Suprapubic skin (tissue), 4 donors: ENCODE measurements around the gene NEGR1.

Experiments used
- EP300 ChIP-seq: sonication (generic); formaldehyde crosslinking; IDR thresholded peaks from one replicate; pipeline ENCODE4 v1.6.1; 2017; ENCODE audit warnings: antibody characterized with exemption
- POLR2AphosphoS5 ChIP-seq, 3 donors: sonication (generic); formaldehyde crosslinking; IDR thresholded peaks; one replicate each; pipeline ENCODE4 v1.6.1; 2017; ENCODE audit warnings: antibody characterized with exemption in 3 of 3
- TF ChIP-seq, protein P1 (sequence below), 2 donors: fragments of 200-600 bp in 1 of 2; fragments of 450-650 bp in 1 of 2; sonication (generic) in 1 of 2; IDR thresholded peaks; one replicate each; pipeline ENCODE4 v1.5.1; 2016 to 2019; ENCODE audit warnings: antibody characterized with exemption in 2 of 2, mild to moderate bottlenecking in 1 of 2, moderate library complexity in 1 of 2

DNA sequence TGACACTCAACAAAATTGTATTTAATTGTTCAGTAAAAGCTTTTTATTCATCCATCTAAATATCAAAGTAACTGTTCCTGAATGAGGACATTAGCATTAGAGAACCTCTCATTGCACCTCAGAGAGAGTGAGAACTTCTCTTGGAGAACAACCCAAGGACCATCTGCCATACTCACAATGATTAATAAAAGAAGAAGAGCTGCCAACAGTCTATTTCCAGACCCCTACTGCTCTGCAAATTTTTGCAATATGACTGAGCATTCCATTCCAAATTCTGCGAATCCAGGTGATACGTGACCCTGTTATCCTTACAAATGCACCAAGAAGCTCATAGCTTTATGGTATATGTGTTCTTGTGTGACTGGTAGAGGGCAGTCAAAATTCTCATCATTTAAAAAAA, 422.5 kb downstream of the NEGR1 start:
- TF ChIP-seq, protein P1, sequence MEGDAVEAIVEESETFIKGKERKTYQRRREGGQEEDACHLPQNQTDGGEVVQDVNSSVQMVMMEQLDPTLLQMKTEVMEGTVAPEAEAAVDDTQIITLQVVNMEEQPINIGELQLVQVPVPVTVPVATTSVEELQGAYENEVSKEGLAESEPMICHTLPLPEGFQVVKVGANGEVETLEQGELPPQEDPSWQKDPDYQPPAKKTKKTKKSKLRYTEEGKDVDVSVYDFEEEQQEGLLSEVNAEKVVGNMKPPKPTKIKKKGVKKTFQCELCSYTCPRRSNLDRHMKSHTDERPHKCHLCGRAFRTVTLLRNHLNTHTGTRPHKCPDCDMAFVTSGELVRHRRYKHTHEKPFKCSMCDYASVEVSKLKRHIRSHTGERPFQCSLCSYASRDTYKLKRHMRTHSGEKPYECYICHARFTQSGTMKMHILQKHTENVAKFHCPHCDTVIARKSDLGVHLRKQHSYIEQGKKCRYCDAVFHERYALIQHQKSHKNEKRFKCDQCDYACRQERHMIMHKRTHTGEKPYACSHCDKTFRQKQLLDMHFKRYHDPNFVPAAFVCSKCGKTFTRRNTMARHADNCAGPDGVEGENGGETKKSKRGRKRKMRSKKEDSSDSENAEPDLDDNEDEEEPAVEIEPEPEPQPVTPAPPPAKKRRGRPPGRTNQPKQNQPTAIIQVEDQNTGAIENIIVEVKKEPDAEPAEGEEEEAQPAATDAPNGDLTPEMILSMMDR (IDR thresholded peaks at IDR 0.05): no peak
- TF ChIP-seq POLR2AphosphoS5 (IDR thresholded peaks at IDR 0.05): no peak
- no peak for TF ChIP-seq EP300
